Measurements from ENCODE around the gene TBL3.
A peak's percentile ranks its signal among the peaks of the same experiment; 100 is the strongest.

The TBL3 gene

DNA sequence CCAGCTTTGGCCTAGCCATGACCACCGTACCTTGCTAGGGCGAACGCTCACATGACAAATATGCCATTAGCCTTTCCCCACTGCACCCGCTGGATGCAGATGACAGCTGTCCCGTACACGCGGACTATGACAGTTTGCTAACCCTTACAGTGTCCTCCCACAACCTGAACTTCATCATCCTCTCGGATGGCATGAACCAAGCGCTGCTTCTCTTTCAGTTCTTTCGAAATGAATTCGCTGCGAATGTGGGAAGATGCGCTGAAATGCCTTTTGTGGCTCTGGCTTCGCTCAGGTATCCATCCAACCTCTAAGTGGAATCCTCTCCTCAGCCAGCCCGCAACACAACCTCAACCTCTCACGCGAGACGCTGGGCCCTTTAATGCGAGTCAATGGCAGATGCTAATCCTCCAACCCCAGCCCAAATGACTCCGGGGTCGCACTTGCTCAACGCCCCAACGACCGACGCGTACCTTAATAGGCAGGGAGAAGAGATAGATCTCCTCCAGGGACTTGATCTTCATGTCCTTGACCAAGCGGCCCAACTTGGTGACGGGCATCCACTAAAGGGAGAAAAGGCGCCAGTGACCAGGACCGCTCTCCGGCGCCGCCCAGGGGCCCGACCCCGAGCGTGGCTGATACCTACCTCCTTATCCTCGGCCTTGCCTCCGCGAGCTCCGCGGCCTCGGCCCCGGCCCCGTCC is 7.9 kb upstream of the TBL3 start:
- peak in 1 of 3 donors; percentile 42 for DNase-seq (ENCODE audit: low read depth in 3 of 3, low spot score in 1 of 3)

DNA sequence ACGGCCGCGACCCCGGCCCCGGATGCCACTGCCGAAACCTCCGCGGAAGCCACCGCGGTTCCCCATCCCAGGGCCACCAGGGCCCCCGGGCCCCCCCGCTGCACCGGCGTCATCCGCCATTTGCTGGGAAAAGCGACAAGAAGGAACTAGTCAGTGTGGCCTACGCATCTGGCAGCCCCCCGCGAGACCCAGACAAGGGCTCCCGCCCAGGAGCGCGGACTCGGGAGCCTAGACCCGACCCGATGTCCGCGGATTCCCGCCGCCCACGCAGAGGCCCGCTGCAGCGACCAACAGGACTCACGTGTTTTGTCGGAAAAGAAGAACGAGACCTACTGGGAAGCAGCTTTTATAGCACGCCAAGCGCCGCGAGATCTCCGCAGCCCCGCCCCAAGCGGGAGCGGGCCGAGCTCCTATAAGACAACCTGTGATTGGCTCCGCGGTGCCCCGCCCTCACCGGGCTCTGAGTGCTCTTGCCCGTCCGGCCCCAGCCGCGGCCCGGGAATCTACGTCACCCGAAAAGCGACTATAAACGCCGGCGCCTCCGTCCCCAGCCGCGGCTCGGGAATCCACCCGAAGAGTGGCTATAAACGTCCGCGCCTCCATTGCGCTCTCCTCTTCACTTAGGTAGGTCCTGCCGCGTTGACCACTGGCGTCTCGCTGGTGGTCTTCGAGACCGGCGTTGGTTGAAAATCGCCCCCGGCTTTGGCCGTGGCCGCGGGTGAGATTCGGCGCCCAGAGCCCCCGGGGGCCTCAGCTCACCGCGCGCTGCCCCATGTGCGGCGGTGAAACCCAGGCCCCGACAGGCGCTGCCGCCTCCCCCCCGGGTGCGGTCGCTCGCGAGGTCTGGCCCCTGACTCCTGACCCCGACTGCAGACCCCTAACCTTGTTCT is 7.1 kb upstream of the TBL3 start, which contains the start of gene RPS2:
Gene RPS2, minus strand, starts transcription at position 321 of the 890 bp plus-strand sequence. Its CDS starts 201 bp downstream, at position 120.
- DNase-seq (ENCODE audit: low read depth in 3 of 3, low spot score in 1 of 3), result peak; percentile 95 to 99 (median 97)

DNA sequence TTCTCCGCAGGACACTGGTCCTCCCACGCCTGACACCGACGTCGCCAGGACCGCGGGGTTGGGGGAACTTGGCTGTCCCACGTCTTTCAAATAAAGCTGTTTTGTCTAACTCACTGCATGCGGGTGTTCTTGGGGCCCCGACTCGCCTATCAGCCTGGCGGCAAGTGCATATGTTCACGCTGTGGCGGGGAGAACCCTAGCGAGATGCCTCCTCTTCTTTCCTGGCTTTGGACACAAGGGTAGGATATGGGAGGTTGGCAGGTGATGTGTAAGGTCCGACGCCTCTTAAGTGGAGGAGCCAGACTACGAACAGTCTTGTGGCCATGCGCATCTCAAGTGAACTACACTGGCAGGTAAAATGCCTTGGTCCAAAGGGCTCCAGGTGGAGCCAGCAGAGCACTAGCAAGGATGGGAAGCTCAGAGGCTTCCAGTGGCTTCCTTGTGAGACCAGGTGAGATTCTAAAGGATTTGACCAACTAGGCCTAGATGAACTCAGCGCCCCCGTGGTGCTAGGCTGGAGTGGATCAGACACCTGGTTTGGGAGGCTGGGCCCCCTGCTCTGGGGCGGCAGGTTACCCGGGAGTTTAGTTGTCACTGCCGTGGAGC is 6.4 kb upstream of the TBL3 start:
- no peak for DNase-seq (ENCODE audit: low read depth in 3 of 3, low spot score in 1 of 3)

DNA sequence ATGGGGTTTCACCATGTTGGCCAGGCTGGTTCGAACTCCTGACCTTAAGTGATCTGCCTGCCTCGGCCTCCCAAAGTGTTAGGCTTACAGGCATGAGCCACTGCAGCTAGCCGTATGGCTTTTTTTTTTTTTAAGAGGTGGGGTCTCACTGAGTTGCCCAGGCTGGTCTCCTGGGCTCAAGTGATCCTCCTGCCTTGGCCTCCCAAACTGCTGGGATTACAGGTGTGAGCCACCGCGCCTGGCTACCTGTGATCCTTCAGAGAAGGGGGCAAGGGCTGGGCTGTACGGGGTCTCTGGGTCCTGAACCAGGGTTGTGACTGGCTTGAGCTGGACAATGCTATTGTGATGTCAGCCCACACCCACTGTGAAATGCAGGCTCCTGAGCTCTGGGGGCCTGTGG is 5.4 kb upstream of the TBL3 start, which contains the start of gene RNF151:
Gene RNF151, plus strand, starts transcription at position 397 of the 400 bp plus-strand sequence. CDS start 26 bp downstream, outside the sequence.
- no peak for DNase-seq (ENCODE audit: low read depth in 3 of 3, low spot score in 1 of 3)

DNA sequence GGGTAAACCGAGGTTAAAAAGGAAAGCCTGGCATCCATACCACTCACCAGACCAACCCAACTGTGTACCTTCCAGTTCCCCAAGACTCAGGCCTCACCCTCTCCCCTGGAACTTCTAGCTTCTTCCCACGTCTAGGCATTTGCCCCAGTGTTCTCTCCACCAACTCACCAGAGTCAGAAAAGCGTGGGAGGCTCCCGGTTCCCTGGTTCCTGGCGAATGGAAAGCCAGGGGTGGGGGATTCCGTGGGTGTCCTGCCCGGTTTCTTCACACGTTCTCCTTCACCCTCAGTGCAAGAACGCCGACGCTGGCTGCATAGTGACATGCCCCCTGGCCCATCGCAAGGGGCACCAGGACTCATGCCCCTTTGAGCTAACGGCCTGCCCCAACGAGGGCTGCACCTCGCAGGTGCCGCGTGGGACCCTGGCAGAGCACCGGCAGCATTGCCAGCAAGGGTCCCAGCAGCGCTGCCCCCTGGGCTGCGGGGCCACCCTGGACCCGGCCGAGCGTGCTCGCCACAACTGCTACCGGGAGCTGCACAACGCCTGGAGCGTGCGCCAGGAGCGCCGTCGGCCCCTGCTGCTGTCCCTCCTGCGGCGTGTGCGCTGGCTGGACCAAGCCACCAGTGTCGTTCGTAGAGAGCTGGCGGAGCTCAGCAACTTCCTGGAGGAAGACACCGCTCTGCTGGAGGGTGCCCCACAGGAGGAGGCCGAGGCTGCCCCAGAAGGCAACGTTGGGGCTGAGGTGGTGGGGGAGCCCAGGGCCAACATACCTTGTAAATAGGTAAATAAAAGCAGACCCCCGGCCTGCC is 3.5 kb upstream of the TBL3 start:
- DNase-seq (ENCODE audit: low read depth in 3 of 3, low spot score in 1 of 3), result no peak

DNA sequence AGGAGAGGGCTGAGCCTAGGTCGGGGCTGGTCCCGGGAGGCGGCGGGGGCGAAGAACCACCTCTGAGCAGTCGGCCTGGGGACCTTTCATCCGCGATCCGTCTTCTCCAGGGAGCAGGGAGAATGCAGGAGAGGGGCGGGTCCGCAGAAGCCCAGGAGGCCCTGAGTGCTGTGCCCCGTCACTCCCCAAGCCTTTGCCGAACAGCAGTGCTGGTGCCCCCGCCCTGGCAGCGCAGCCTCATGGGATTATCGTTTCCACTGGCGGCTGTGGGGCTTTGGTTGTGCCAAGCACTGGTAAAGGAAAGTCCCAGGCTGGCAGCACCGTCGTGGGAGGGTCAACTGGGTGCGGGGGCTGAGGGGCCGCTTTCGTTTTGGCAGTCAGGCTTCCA is 631 bp downstream of the TBL3 start:
- DNase-seq (ENCODE audit: low read depth in 3 of 3, low spot score in 1 of 3), result no peak

DNA sequence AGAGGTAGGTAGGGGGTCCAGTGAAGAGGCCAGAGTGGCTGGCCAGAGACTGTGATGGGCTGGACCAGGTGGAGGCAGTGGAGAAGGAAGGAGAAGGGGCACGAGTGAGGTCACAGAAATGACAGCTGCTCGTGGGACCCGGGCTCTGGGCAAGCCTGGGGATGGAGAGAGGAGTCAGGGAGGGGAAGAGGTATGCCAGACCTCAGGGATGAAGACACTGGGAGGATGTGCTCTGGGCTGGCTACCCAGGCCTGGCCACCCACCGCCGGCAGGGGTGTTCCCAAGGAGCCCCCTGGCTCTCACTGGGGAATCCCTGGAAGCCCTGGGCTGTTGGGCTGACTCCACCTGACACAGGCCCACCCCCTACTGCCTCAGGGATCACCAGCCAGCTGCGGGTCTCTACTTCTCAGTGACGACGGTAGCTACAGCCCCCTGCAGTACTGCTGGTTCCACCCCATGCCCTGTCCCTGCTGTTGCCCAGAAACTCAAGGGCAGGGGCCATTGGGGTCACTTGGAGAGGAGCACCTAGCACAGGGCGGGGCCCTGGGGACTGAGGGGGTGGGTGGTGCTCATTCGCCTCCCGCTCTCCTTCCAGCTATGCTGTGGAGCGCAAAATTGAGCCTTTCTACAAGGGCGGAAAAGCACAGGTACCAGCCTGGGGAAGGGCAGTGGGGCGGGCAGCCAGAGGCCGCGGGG is 1.8 kb downstream of the TBL3 start:
- DNase-seq (ENCODE audit: low read depth in 3 of 3, low spot score in 1 of 3), result no peak

DNA sequence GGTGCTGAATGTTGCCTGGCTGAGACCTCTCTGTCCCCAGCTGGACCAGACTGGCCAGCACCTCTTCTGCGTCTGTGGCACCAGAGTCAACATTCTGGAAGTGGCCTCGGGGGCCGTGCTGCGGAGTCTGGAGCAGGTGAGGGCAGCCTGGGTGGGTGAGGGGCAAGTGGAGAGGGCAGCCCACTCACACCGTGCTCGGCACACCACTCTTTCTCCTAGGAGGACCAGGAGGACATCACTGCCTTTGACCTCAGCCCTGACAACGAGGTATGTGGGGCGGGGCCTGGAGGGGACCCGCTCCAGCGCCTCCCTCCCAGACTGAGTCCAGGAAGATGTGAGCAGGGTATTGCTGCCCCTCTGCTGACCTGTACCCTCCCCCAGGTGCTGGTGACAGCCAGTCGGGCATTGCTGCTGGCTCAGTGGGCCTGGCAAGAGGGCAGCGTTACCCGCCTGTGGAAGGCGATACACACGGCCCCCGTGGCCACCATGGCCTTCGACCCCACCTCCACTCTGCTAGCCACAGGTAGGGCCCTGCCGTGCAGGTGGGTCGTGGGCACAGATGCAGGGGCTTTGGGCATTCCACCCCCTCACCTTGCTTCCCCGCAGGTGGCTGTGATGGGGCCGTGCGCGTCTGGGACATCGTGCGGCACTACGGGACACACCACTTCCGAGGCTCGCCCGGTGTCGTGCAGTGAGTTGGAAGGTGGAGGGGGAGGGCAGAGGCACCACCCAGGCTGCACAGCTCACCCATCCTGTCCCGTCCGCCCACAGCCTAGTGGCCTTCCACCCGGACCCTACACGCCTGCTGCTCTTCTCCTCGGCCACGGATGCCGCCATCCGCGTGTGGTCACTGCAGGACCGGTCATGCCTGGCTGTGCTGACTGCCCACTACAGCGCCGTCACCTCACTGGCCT is 2.6 kb downstream of the TBL3 start:
- no peak for DNase-seq (ENCODE audit: low read depth in 3 of 3, low spot score in 1 of 3)

DNA sequence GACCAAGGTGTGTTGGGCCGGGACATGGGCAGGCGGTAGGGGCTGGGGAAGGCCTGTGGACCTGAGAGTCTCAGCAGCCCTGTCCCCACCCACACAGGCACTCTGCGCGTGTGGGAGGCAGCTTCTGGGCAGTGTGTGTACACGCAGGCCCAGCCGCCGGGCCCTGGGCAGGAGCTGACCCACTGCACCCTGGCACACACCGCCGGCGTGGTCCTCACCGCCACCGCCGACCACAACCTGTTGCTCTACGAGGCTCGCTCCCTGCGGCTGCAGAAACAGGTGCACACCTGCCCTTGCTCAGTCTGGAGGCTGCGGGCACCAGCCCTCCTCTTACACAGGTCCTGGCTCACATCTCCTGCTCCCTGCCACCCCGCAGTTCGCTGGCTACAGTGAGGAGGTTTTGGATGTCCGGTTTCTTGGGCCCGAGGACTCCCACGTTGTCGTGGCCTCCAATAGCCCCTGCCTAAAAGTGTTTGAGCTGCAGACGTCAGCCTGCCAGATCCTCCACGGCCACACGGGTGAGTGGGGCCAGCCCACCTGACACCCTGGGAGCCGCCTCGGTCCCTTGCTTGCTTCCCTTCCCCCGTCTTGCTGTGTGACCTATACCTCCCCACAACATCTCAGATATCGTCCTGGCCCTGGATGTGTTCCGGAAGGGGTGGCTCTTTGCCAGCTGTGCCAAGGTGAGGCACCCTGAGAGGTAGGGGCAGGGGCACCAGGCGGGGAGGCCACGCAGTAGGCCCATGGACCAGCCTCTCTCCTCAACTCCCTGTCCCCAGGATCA is 3.8 kb downstream of the TBL3 start:
- no peak for DNase-seq (ENCODE audit: low read depth in 3 of 3, low spot score in 1 of 3)

DNA sequence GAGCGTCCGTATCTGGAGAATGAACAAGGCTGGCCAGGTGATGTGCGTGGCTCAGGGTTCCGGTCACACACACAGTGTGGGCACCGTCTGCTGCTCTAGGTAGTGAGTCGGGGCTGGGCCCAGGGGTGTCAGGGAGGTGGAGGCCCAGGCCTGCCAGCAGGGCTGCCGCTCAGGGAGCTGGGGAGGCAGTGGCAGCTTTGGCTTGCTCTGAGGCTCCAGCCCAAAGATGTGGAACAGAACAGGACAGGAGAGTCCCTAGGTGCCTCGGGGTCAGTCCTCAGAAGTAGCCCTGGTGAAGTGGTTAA is 4.3 kb downstream of the TBL3 start:
- no peak for DNase-seq (ENCODE audit: low read depth in 3 of 3, low spot score in 1 of 3)

DNA sequence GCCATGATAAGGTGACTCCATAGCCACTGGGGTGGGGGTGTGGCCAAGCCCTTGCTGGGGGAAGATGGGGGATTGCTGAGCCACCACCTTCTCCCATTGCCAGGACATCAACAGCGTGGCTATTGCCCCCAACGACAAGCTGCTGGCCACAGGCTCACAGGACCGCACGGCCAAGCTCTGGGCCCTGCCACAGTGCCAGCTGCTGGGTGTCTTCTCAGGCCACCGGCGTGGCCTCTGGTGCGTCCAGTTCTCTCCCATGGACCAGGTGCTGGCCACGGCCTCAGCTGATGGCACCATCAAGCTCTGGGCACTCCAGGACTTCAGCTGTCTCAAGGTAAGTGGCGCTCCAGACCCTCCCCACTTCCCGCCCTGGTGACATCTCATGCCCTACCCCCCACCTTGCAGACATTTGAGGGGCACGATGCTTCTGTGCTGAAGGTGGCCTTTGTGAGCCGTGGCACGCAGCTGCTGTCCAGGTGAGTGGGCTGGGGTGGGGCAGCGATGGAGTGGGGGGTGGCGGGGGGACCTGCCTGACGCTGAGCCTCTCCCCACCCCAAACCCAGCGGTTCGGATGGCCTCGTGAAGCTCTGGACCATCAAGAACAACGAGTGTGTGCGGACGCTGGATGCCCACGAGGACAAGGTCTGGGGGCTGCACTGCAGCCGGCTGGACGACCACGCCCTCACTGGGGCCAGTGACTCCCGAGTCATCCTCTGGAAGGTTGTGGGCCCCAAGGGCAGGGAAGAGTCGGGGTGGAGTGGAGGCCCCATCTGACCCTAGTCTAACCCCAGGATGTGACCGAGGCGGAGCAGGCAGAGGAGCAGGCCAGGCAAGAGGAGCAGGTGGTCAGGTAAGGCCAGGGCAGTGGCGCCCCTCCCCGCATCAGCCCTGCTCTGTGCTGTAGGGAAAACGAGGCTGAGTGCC is 5.4 kb downstream of the TBL3 start:
- no peak for DNase-seq (ENCODE audit: low read depth in 3 of 3, low spot score in 1 of 3)

DNA sequence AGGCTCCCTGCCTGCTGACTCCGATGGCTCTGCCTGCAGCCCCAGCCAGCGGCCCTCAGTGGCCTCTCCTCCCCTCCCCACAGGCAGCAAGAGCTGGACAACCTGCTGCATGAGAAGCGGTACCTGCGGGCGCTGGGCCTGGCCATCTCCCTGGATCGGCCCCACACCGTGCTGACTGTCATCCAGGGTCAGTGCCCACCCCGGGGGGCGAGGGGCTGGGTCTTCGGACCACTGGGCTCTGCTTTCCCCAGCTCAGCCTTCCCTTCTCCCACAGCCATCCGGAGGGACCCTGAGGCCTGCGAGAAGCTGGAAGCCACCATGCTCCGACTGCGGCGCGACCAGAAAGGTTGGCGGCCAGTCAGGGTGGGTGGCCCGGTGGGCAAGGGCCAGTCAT is 6.0 kb downstream of the TBL3 start:
- DNase-seq (ENCODE audit: low read depth in 3 of 3, low spot score in 1 of 3), result no peak

DNA sequence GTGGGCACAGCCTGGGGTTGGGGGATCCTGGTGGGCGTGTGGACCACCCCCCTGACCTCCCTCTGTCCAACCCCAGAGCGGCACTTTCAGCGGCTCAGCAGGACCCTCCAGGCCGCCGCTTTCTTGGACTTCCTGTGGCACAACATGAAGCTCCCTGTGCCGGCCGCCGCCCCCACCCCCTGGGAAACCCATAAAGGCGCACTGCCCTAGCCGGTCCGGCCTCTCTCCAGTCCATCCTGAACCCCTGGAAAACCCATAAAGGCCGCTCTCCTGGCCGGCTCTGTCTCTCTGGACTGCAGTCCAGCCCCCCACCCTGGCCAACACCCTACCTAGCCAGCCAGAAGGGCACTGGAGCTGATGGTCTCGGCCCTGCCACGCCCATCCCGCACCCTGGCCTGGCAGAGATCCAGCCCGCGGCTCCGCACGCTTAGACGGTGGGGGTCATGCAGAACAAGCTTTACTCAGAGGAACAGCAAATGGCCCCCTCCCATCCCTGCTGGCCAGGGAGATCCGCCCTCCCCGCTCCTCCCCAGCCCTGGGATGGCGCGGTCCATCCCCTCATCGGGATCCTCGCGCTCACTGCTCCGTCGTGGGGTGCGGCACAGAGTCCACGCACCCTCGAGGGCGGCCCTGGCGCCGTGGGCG is 6.7 kb downstream of the TBL3 start:
- DNase-seq (ENCODE audit: low read depth in 3 of 3, low spot score in 1 of 3), result no peak

DNA sequence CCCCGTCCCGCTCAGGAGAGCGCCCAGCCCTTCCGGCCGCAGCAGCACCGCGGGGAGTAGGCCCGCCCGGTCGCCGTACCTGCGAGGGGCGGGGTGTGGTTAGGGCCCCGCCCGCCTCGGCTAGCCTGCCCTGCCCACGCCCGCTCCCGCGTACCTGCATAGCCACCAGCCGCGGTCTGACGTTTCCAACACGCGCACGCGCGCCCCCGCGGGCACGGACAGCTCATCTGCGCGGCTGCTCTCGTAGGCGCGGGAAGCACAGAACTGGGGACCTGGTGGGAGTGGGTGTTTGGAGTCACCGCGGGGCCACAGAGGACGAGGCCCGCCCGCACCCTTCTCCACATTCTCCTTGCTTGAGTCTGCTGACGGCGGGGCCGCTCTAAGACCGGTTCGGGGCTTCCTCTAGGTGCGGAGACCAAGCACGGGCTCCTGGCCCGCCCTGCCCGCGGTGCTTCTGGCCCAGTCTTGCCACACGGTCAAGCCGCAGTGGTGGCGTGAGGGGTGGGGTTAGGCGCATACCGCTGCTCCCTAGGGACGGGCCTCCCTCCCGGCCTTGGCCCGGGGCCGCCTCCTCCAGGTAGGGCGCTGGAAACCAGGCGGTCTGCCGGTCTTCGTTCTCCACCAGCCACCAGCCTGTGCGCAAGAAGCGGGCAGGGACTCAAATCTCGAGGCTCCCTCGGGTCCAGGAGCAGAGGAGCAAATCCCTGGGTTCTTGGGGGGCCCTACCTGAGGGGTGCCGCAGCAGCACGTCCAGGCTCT is 7.6 kb downstream of the TBL3 start:
- no peak for DNase-seq (ENCODE audit: low read depth in 3 of 3, low spot score in 1 of 3)

DNA sequence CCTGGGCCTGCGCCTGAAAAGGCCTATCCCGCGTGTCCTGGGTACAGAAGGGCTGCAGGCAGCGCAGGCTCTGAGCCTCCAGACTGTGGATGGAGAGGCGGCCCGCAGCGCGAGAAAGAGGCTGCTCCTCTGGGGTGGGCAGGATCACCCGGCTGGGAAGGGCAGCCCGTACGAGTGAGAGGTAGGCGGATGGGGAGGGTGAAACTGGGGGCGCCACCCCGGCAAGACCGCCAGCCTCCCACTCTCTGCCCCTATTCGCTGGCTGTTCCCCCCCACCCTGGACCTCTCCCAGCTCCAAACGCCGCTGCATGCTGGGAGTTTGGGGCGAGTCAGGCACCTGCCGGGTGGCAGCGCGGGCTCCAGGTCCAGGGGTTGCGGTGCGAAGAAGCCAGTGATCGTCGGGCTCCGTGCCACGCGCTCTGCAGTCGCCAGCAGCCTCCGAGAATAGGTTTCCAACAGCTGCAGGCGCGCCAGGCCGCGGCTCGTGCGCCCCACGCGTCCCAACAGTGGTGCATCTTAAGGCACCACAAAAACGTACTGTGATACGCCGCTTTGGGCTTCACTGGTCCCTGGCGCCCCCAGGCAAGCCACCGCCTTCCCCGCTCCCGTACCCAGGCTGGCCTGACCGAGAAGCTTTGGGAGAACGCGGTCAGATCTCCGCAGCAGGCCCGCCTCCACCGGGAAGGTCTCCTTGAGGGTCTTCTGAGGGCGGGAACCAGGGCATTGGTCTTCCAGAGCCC is 8.3 kb downstream of the TBL3 start:
- DNase-seq (ENCODE audit: low read depth in 3 of 3, low spot score in 1 of 3), result no peak

DNA sequence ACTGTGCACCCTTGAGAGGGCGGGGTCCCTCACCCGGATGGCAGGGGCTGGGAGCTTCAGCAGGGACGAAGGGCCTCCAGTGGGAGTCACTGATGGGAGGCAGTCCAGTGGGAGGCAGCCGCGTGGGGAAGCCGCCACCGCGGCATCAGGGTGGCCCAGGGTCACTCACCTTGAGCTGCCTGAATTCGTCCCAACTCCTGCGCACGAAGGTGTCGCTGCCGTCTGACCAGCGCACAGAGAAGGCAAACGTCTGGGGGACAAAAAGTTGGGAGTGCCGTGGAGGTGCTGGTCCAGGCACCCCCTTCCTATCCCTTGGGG is 8.9 kb downstream of the TBL3 start:
- no peak for DNase-seq (ENCODE audit: low read depth in 3 of 3, low spot score in 1 of 3)
